Loucy (cell line): Measurements from ENCODE around the gene SYNJ2.

ENCODE experiments used
- H2AFZ ChIP-seq: fragments of 200-600 bp; sonication (generic); 2 replicates; pipeline ENCODE4 v1.6.0; 2016; ENCODE audit warnings: antibody characterized with exemption, mild to moderate bottlenecking, low read length, moderate library complexity
- H3F3A ChIP-seq: fragments of 200-600 bp; 2 replicates; pipeline ENCODE4 v1.6.0; 2016; ENCODE audit warnings: antibody characterized with exemption, low read depth, mild to moderate bottlenecking
- H3K27me3 ChIP-seq: fragments of 200-600 bp; sonication (generic); 2 replicates; pipeline ENCODE4 v1.6.1; 2014; ENCODE audit warnings: low read length, mild to moderate bottlenecking; ENCODE audit not compliant: insufficient read depth, poor library complexity, severe bottlenecking
- H3K36me3 ChIP-seq: fragments of 200-600 bp; sonication (generic); 2 replicates; pipeline ENCODE4 v1.6.1; 2016; ENCODE audit warnings: low read length; ENCODE audit not compliant: insufficient read depth
- H3K4me1 ChIP-seq: fragments of 200-600 bp; sonication (generic); 2 replicates; pipeline ENCODE4 v1.5.1; 2014; ENCODE audit warnings: low read length, mild to moderate bottlenecking; ENCODE audit not compliant: insufficient read depth, poor library complexity, severe bottlenecking
- H3K4me2 ChIP-seq: fragments of 200-600 bp; sonication (generic); 2 replicates; pipeline ENCODE4 v1.6.0; 2014; ENCODE audit warnings: antibody characterized with exemption, low read length, low read depth, mild to moderate bottlenecking; ENCODE audit not compliant: poor library complexity, severe bottlenecking
- H3K4me3 ChIP-seq: fragments of 200-600 bp; sonication (generic); 2 replicates; pipeline ENCODE4 v1.5.1; 2014; ENCODE audit warnings: low read length, mild to moderate bottlenecking, mixed read lengths; ENCODE audit not compliant: poor library complexity, severe bottlenecking
- H3K79me2 ChIP-seq: fragments of 200-600 bp; sonication (generic); 2 replicates; pipeline ENCODE4 v1.6.1; 2014; ENCODE audit warnings: low read length; ENCODE audit not compliant: insufficient read depth
- H3K9ac ChIP-seq: fragments of 200-600 bp; sonication (generic); 2 replicates; pipeline ENCODE4 v1.6.0; 2014; ENCODE audit warnings: mild to moderate bottlenecking, low read depth, low read length, moderate library complexity; ENCODE audit not compliant: poor library complexity, severe bottlenecking
- H3K9me2 ChIP-seq: fragments of 200-600 bp; sonication (generic); replicated peaks from 2 replicates; pipeline ENCODE4 v1.6.1; 2016; ENCODE audit warnings: low read depth, low read length, mixed read lengths
- H3K9me3 ChIP-seq: fragments of 200-600 bp; sonication (generic); 2 replicates; pipeline ENCODE4 v1.6.1; 2014; ENCODE audit warnings: mild to moderate bottlenecking, antibody characterized with exemption, low read length, low read depth; ENCODE audit not compliant: insufficient read depth
- H4K20me1 ChIP-seq: fragments of 200-600 bp; sonication (generic); 2 replicates; pipeline ENCODE4 v1.6.0; 2014; ENCODE audit warnings: antibody characterized with exemption, low read length, mild to moderate bottlenecking; ENCODE audit not compliant: insufficient read depth, poor library complexity, severe bottlenecking
- CTCF ChIP-seq: fragments of 200-600 bp; sonication (generic); conservative IDR thresholded peaks from 2 replicates; pipeline ENCODE4 v1.5.1; 2014; ENCODE audit warnings: mild to moderate bottlenecking, antibody characterized with exemption, low read length
- EZH2phosphoT487 ChIP-seq: fragments of 200-600 bp; IDR thresholded peaks from 2 replicates; pipeline ENCODE4 v1.6.1; 2018; ENCODE audit warnings: antibody characterized with exemption, mild to moderate bottlenecking, moderate library complexity, borderline replicate concordance

The SYNJ2 gene

GRCh38 chr6:157980288-157981131, 1.2 kb upstream of the SYNJ2 start:
- H3K9me2 ChIP-seq = no peaks in the 10 kb centered on the region
- no peak overlapping the region for H3K4me2 ChIP-seq
- no peak overlapping the region for H3K4me3 ChIP-seq
- TF ChIP-seq EZH2phosphoT487 = no peak
- no peak for TF ChIP-seq CTCF
- no peaks in the 10 kb centered on the region for H3K27me3 ChIP-seq
- no peaks in the 10 kb centered on the region for H3K36me3 ChIP-seq
- no peaks in the 10 kb centered on the region for H3F3A ChIP-seq
- H4K20me1 ChIP-seq = peaks cover 29% of the 10 kb centered on the region
- H2AFZ ChIP-seq = no peak overlapping the region
- H3K4me1 ChIP-seq = peaks cover 46% of the 10 kb centered on the region
- no peak overlapping the region for H3K9ac ChIP-seq
- peaks cover 36% of the 10 kb centered on the region for H3K79me2 ChIP-seq
- no peaks in the 10 kb centered on the region for H3K9me3 ChIP-seq

- Histone ChIP-seq H3K4me1 (peaks cover 48% of the 10 kb centered on the region), H3K36me3 (no peaks in the 10 kb centered on the region), H3F3A (no peaks in the 10 kb centered on the region), H3K4me3 (peak overlapping the region; percentile 80), H3K9me3 (no peaks in the 10 kb centered on the region), H3K9me2 (no peaks in the 10 kb centered on the region), H2AFZ (no peak overlapping the region), H3K79me2 (peaks cover 42% of the 10 kb centered on the region), H3K27me3 (no peaks in the 10 kb centered on the region), H3K9ac (no peak overlapping the region), H3K4me2 (no peak overlapping the region), H4K20me1 (peaks cover 29% of the 10 kb centered on the region)
- TF ChIP-seq CTCF = no peak
- no peak for TF ChIP-seq EZH2phosphoT487
Measured at GRCh38 chr6:157981132-157981394, 600 bp upstream of the SYNJ2 start.

GRCh38 chr6:157982102-157982562, 469 bp downstream of the SYNJ2 start:
- Histone ChIP-seq H3K9ac (peak overlapping the region; percentile 89), H3F3A (no peaks in the 10 kb centered on the region), H3K4me2 (peak overlapping the region; percentile 98), H4K20me1 (peaks cover 29% of the 10 kb centered on the region), H3K4me3 (peak overlapping the region; percentile 80), H3K27me3 (no peaks in the 10 kb centered on the region), H3K9me3 (no peaks in the 10 kb centered on the region), H3K36me3 (no peaks in the 10 kb centered on the region), H3K9me2 (no peaks in the 10 kb centered on the region), H3K79me2 (peaks cover 43% of the 10 kb centered on the region), H3K4me1 (peaks cover 48% of the 10 kb centered on the region), H2AFZ (peak overlapping the region; percentile 94)
- TF ChIP-seq CTCF = no peak
- no peak for TF ChIP-seq EZH2phosphoT487
